HEK293T (cell line): ENCODE measurements around the gene SPACA5B.

ENCODE experiments used
- CTBP1 ChIP-seq: fragments of 450-650 bp; IDR thresholded peaks from 2 replicates; pipeline ENCODE4 v1.6.1; 2016; ENCODE audit warnings: borderline replicate concordance
- ELF4 ChIP-seq: fragments of 450-650 bp; IDR thresholded peaks from 2 replicates; pipeline ENCODE4 v1.6.1; 2017; ENCODE audit warnings: antibody characterized with exemption
- FOXM1 ChIP-seq: fragments of 450-650 bp; IDR thresholded peaks from 2 replicates; pipeline ENCODE4 v1.6.1; 2017; ENCODE audit warnings: mild to moderate bottlenecking, borderline replicate concordance
- NFRKB ChIP-seq: fragments of 450-650 bp; IDR thresholded peaks from 2 replicates; pipeline ENCODE4 v1.6.1; 2016; ENCODE audit warnings: mild to moderate bottlenecking, moderate library complexity
- ZNF384 ChIP-seq: fragments of 450-650 bp; IDR thresholded peaks from 2 replicates; pipeline ENCODE4 v1.6.1; 2016

GRCh38 chrX:48083212-48083611 is 47.2 kb upstream of the SPACA5B start:
- no peak for TF ChIP-seq CTBP1
- no peak for TF ChIP-seq NFRKB
- no peak for TF ChIP-seq ZNF384
- no peak for TF ChIP-seq FOXM1
- TF ChIP-seq ELF4 = no peak
